22Rv1 (cell line): ENCODE data around the gene AP5S1.

ENCODE experiments used
- CTCF ChIP-seq: fragments of 450-650 bp; IDR thresholded peaks from 2 replicates; pipeline ENCODE4 v1.5.1; 2017; ENCODE audit warnings: mild to moderate bottlenecking
- ZFX ChIP-seq: fragments of 450-650 bp; IDR thresholded peaks from 2 replicates; pipeline ENCODE4 v1.6.1; 2017; ENCODE audit warnings: antibody characterized with exemption, borderline replicate concordance

- TF ChIP-seq CTCF (no peak), ZFX (no peak)
Measured at GRCh38 chr20:3821996-3822395, 1.6 kb downstream of the AP5S1 start.
